ENCODE measurements around the gene MRPL19. TPM values are rescaled to one million over a fixed set of nuclear protein-coding genes. Genes with fewer than 3 reads are reported as not detected.
A peak's percentile ranks its signal among the peaks of the same experiment; 100 is the strongest.

Gene MRPL19
- polyA plus RNA-seq (2011; rRNA removed) (13.9 and 33.3 TPM in 2 replicates), polyA minus RNA-seq (2011; rRNA and poly(A)+ RNA removed) (7.5 and 9.1 TPM in 2 replicates)

GRCh38 chr2:75646583-75647425 lies at the start of gene MRPL19:
Gene MRPL19, plus strand, starts transcription at chr2:75646783. Its CDS starts 25 bp downstream, at chr2:75646808.
- POLR2A ChIA-PET, result no interaction called here
- CTCF ChIA-PET, result interaction anchor here (0.7 to 2.6 kb wide), 7 partner anchors 12 to 180 kb away, joined by 3 to 8 read pairs (median 4); no protein-coding TSS in a partner anchor
- Histone ChIP-seq H3K4me3 (ENCODE audit: low read depth, low read length) (peak within 1 kb of the TSS; percentile 97), H3K27me3 (ENCODE audit: control insufficient read depth, insufficient read depth, low read length) (no peaks in the 10 kb centered on the region), H3K36me3 (ENCODE audit: control insufficient read depth, insufficient read depth, low read length) (peaks cover 6% of the 10 kb centered on the region)
- TF ChIP-seq CTCF (IDR thresholded peaks at IDR 0.05; ENCODE audit: insufficient read depth, low read depth, low read length), result no peak
- peak; percentile 54 for DNase-seq (ENCODE audit: low read depth)

GRCh38 chr2:75596784-75597183 lies 49.8 kb upstream of the MRPL19 start:
- no peak for DNase-seq (ENCODE audit: low read depth)
- Histone ChIP-seq H3K4me3 (ENCODE audit: low read depth, low read length) (no peak overlapping the region), H3K36me3 (ENCODE audit: control insufficient read depth, insufficient read depth, low read length) (no peaks in the 10 kb centered on the region), H3K27me3 (ENCODE audit: control insufficient read depth, insufficient read depth, low read length) (no peaks in the 10 kb centered on the region)
- CTCF ChIA-PET, result interaction anchor here (0.6 to 2.9 kb wide), 4 partner anchors 9 to 36 kb away, joined by 4 to 9 read pairs (median 6); partner anchors contain the start of gene EVA1A
- no peak for TF ChIP-seq CTCF (IDR thresholded peaks at IDR 0.05; ENCODE audit: insufficient read depth, low read depth, low read length)
- POLR2A ChIA-PET, result interaction anchor here (1.0 to 1.1 kb wide), 2 partner anchors 10 to 35 kb away, joined by 3 read pairs; no protein-coding TSS in a partner anchor

- no peak for DNase-seq (ENCODE audit: low read depth)
- no peaks in the 10 kb centered on the region for H3K36me3 ChIP-seq (ENCODE audit: control insufficient read depth, insufficient read depth, low read length)
- no peak for TF ChIP-seq CTCF (IDR thresholded peaks at IDR 0.05; ENCODE audit: insufficient read depth, low read depth, low read length)
- ChIA-PET CTCF (interaction anchor here (2.9 kb wide), 1 partner anchor 11 kb away, joined by 9 read pairs; no protein-coding TSS in a partner anchor), POLR2A (no interaction called here)
- no peak overlapping the region for H3K4me3 ChIP-seq (ENCODE audit: low read depth, low read length)
- no peaks in the 10 kb centered on the region for H3K27me3 ChIP-seq (ENCODE audit: control insufficient read depth, insufficient read depth, low read length)
Observed at GRCh38 chr2:75597949-75598348, 48.6 kb upstream of the MRPL19 start.

GRCh38 chr2:75598589-75599155 lies 47.9 kb upstream of the MRPL19 start:
- Histone ChIP-seq H3K36me3 (ENCODE audit: control insufficient read depth, insufficient read depth, low read length) (no peaks in the 10 kb centered on the region), H3K27me3 (ENCODE audit: control insufficient read depth, insufficient read depth, low read length) (no peaks in the 10 kb centered on the region), H3K4me3 (ENCODE audit: low read depth, low read length) (no peak overlapping the region)
- CTCF ChIA-PET, result no interaction called here
- POLR2A ChIA-PET, result no interaction called here
- no peak for DNase-seq (ENCODE audit: low read depth)
- no peak for TF ChIP-seq CTCF (IDR thresholded peaks at IDR 0.05; ENCODE audit: insufficient read depth, low read depth, low read length)

- Histone ChIP-seq H3K36me3 (ENCODE audit: control insufficient read depth, insufficient read depth, low read length) (no peaks in the 10 kb centered on the region), H3K27me3 (ENCODE audit: control insufficient read depth, insufficient read depth, low read length) (no peaks in the 10 kb centered on the region), H3K4me3 (ENCODE audit: low read depth, low read length) (no peak overlapping the region)
- TF ChIP-seq CTCF (IDR thresholded peaks at IDR 0.05; ENCODE audit: insufficient read depth, low read depth, low read length), result no peak
- ChIA-PET POLR2A (no interaction called here), CTCF (interaction anchor here (1.0 to 3.1 kb wide), 3 partner anchors 8 to 135 kb away, joined by 3 to 21 read pairs (median 4); no protein-coding TSS in a partner anchor)
- no peak for DNase-seq (ENCODE audit: low read depth)
Observed at GRCh38 chr2:75600461-75601011, 46.0 kb upstream of the MRPL19 start.
